K562 (cell line): ENCODE measurements around the gene EPS8L1.

Source experiments
- CREM ChIP-seq: IDR thresholded peaks from 2 replicates; pipeline ENCODE4 v1.6.1; 2014; ENCODE audit warnings: antibody characterized with exemption, low read depth
- CTCF ChIP-seq, 3 experiments: IDR thresholded peaks in 2 of 3; conservative IDR thresholded peaks in 1 of 3; 2 replicates each; pipeline ENCODE4 v1.5.1; 2011 to 2012; ENCODE audit warnings: low read length in 3 of 3, mild to moderate bottlenecking in 3 of 3, control low read depth in 2 of 3, improper control_type of control experiment in 1 of 3, inconsistent platforms in 1 of 3, low read depth in 1 of 3, mixed read lengths in 1 of 3, moderate library complexity in 1 of 3; ENCODE audit not compliant: insufficient read depth in 2 of 3
- DIDO1 ChIP-seq: fragments of 450-650 bp; IDR thresholded peaks from 2 replicates; pipeline ENCODE4 v1.6.1; 2016; ENCODE audit warnings: low read depth, missing biosample characterization, missing genetic modification characterization
- HCFC1 ChIP-seq: IDR thresholded peaks from 2 replicates; pipeline ENCODE4 v1.6.1; 2012; ENCODE audit warnings: low read depth, low read length, improper control_type of control experiment
- NFIC ChIP-seq: fragments of 450-650 bp; IDR thresholded peaks from 2 replicates; pipeline ENCODE4 v1.6.1; 2017; ENCODE audit warnings: mild to moderate bottlenecking, inconsistent platforms
- RAD21 ChIP-seq, 2 experiments: fragments of 250-450 bp in 1 of 2; fragments of 450-650 bp in 1 of 2; sonication (Bioruptor Pico) in 1 of 2; formaldehyde crosslinking in 1 of 2; IDR thresholded peaks in 1 of 2; conservative IDR thresholded peaks in 1 of 2; 2 replicates each; pipeline versions ENCODE4 v1.4.0 to v1.8.0; 2020 to 2022; ENCODE audit warnings: mild to moderate bottlenecking in 2 of 2, moderate library complexity in 1 of 2
- YY1 ChIP-seq, 3 experiments: IDR thresholded peaks; 2 replicates each; pipeline ENCODE4 v1.6.1; 2011; ENCODE audit warnings: low read length in 2 of 3, mild to moderate bottlenecking in 2 of 3, moderate library complexity in 2 of 3, borderline replicate concordance in 1 of 3, control low read depth in 1 of 3, low read depth in 1 of 3; ENCODE audit not compliant: insufficient read depth in 3 of 3, insufficient replicate concordance in 2 of 3, control insufficient read depth in 1 of 3, insufficient read length in 1 of 3; ENCODE audit errors: extremely low read depth in 1 of 3
- ZBTB40 ChIP-seq, 2 experiments: fragments of 450-650 bp in 1 of 2; sonication (generic) in 1 of 2; formaldehyde crosslinking in 1 of 2; IDR thresholded peaks; 2 replicates each; pipeline versions ENCODE4 v1.7.1 to v1.9.0; 2016 to 2022; ENCODE audit warnings: inconsistent platforms in 1 of 2, mild to moderate bottlenecking in 1 of 2, missing genetic modification reagents in 1 of 2
- ZNF124 ChIP-seq: sonication (generic); formaldehyde crosslinking; IDR thresholded peaks from 2 replicates; pipeline ENCODE4 v1.8.1; 2022; ENCODE audit warnings: missing genetic modification reagents
- TF ChIP-seq, protein P1 (sequence below), 2 experiments: fragments of 450-650 bp; formaldehyde crosslinking in 1 of 2; IDR thresholded peaks; 2 replicates each; pipeline versions ENCODE4 v1.4.0 to v1.6.1; 2014 to 2020; ENCODE audit warnings: mild to moderate bottlenecking in 2 of 2, borderline replicate concordance in 1 of 2, low read depth in 1 of 2
- TF ChIP-seq, protein P2 (sequence below): fragments of 250-450 bp; sonication (Bioruptor Pico); IDR thresholded peaks from 2 replicates; pipeline ENCODE4 v1.5.0; 2022; ENCODE audit warnings: mild to moderate bottlenecking

GRCh38 chr19:55047951-55048350 lies 27.7 kb upstream of the EPS8L1 start:
- TF ChIP-seq ZNF124 (no peak), CTCF (IDR thresholded peaks at IDR 0.05 in 2 of 3, conservative IDR thresholded peaks at IDR 0.05 in 1 of 3; ENCODE audit: insufficient read depth in 2 of 3, low read depth in 1 of 3, low read length in 3 of 3) (no peak), RAD21 (CRISPR knock-in tag; conservative IDR thresholded peaks at IDR 0.05 in 1 of 2, IDR thresholded peaks at IDR 0.05 in 1 of 2) (no peak), DIDO1 (tag) (no peak), HCFC1 (no peak), NFIC (no peak), ZBTB40 (IDR thresholded peaks at IDR 0.05) (no peak), ZBTB40 (CRISPR knock-in tag; IDR thresholded peaks at IDR 0.05) (no peak), YY1 (IDR thresholded peaks at IDR 0.05; ENCODE audit: borderline replicate concordance in 1 of 3, control insufficient read depth in 1 of 3, extremely low read depth in 1 of 3, insufficient read depth in 3 of 3, insufficient read length in 1 of 3, insufficient replicate concordance in 2 of 3, low read depth in 1 of 3, low read length in 2 of 3) (no peak), CREM (no peak)
- TF ChIP-seq, protein P1, sequence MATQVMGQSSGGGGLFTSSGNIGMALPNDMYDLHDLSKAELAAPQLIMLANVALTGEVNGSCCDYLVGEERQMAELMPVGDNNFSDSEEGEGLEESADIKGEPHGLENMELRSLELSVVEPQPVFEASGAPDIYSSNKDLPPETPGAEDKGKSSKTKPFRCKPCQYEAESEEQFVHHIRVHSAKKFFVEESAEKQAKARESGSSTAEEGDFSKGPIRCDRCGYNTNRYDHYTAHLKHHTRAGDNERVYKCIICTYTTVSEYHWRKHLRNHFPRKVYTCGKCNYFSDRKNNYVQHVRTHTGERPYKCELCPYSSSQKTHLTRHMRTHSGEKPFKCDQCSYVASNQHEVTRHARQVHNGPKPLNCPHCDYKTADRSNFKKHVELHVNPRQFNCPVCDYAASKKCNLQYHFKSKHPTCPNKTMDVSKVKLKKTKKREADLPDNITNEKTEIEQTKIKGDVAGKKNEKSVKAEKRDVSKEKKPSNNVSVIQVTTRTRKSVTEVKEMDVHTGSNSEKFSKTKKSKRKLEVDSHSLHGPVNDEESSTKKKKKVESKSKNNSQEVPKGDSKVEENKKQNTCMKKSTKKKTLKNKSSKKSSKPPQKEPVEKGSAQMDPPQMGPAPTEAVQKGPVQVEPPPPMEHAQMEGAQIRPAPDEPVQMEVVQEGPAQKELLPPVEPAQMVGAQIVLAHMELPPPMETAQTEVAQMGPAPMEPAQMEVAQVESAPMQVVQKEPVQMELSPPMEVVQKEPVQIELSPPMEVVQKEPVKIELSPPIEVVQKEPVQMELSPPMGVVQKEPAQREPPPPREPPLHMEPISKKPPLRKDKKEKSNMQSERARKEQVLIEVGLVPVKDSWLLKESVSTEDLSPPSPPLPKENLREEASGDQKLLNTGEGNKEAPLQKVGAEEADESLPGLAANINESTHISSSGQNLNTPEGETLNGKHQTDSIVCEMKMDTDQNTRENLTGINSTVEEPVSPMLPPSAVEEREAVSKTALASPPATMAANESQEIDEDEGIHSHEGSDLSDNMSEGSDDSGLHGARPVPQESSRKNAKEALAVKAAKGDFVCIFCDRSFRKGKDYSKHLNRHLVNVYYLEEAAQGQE (IDR thresholded peaks at IDR 0.05; ENCODE audit: borderline replicate concordance), result no peak; the same call in 1 of the 2 replicates
- TF ChIP-seq, protein P1 (CRISPR knock-in tag; IDR thresholded peaks at IDR 0.05; ENCODE audit: low read depth), result no peak
- TF ChIP-seq, protein P2, sequence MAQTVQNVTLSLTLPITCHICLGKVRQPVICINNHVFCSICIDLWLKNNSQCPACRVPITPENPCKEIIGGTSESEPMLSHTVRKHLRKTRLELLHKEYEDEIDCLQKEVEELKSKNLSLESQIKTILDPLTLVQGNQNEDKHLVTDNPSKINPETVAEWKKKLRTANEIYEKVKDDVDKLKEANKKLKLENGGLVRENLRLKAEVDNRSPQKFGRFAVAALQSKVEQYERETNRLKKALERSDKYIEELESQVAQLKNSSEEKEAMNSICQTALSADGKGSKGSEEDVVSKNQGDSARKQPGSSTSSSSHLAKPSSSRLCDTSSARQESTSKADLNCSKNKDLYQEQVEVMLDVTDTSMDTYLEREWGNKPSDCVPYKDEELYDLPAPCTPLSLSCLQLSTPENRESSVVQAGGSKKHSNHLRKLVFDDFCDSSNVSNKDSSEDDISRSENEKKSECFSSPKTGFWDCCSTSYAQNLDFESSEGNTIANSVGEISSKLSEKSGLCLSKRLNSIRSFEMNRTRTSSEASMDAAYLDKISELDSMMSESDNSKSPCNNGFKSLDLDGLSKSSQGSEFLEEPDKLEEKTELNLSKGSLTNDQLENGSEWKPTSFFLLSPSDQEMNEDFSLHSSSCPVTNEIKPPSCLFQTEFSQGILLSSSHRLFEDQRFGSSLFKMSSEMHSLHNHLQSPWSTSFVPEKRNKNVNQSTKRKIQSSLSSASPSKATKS (CRISPR knock-in tag), result no peak
